A549 treated with GW870086 at 1 μM for 4 hours (cell line): Measurements from ENCODE around the gene CBLN1. TPM values are rescaled to one million over a fixed set of nuclear protein-coding genes. Genes with fewer than 3 reads are reported as not detected.

ENCODE experiments used
- total RNA-seq: library from RNA; stranded (reverse); fragments of 200-300 nt; extraction: Qiagen RNA extraction; gene quantifications from 5 replicates; pipeline ENCODE4 v1.2.3, GENCODE V29; 2022; ENCODE audit warnings: low read depth

Gene CBLN1
- total RNA-seq = 0.13 to 0.23 TPM in 2 of 5 replicates, not detected in the others

GRCh38 chr16:49281480-49281842 is at the start of gene CBLN1:
TSS of gene CBLN1 (minus strand) at chr16:49281838. CDS start at chr16:49281465, 373 bp downstream.

Other genes starting within 250 kb of the CBLN1 start
- not detected in 5 replicates for gene C16orf78, start 92.0 kb upstream of the CBLN1 start, total RNA-seq